ENCODE results near the gene ZNF433. TPM values are rescaled to one million over a fixed set of nuclear protein-coding genes. Genes with fewer than 3 reads are reported as not detected.
A peak's percentile ranks its signal among the peaks of the same experiment; 100 is the strongest.
"Not testable (repeated sequence)": the region's sequence is repeated elsewhere in the genome, so short reads cannot be mapped to it uniquely, and the experiment has no call there.

The ZNF433 gene
- 1 to 10 TPM; 2.2 to 2.3 TPM for total RNA-seq

DNA sequence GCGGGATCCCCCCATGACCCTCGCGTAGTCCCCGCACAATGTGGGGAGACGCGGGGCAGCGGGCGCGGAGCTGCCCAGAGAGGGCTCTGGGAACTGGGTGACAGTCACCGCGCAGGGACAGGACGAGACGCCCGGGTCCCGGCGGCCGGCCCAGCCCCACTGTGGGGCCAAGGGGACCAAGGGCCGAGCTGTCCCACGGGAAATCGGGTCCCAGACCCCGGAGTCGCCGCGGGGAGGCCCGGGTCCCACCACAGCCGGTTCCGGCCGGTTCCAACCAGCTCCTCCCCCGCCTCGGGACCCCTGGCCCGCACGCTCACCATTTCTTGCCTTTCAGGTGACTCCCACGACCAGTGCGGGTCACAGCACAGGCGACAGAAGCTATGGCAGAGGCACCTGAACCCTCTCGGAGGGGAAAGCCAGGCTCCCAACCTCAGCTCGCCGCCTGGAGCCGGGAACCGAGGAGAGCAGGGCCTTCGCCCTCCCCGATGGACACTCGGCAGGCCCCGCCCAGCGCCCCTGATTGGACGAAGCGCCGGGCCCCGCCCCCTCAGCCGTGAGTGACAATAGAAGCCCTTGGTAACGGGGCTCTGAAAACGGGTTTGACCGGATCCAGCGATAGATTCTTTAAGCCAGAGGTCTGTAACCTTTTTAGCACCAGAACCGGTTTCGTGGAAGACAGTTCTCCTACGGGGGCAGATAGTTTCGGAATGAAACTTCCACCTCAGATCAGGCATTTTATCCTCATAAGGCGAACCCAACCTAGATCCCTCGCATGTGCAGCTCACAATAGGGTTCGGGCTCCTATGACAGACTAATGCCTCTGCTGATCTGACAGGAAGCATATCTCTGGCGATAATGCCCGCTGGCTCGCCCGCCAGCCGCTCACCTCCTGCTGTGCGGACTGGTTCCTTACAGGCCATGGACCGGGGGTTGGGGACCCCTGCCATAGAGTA is at the start of gene ZNF433:
ZNF433 (minus strand) TSS at position 460 of the 953 bp plus-strand sequence; CDS start at position 320, 140 bp downstream.
- Mint-ChIP-seq H3K36me3 (peaks cover 9% of the 10 kb centered on the region), H3K27ac (peak within 1 kb of the TSS; percentile 79), H3K27me3 (no peaks in the 10 kb centered on the region), H3K4me3 (peak within 1 kb of the TSS; percentile 85), H3K4me1 (peaks cover 14% of the 10 kb centered on the region), H3K9me3 (no peaks in the 10 kb centered on the region)
- DNase-seq: peak; percentile 85

GRCh38 chr19:12083336-12083735 is 47.9 kb upstream of the ZNF433 start:
- Mint-ChIP-seq H3K36me3 (peaks cover 33% of the 10 kb centered on the region), H3K9me3 (peaks cover 34% of the 10 kb centered on the region)
- H3K4me3 Mint-ChIP-seq, DNase-seq, H3K27ac Mint-ChIP-seq, H3K4me1 Mint-ChIP-seq, H3K27me3 Mint-ChIP-seq: not testable (repeated sequence)

- DNase-seq: no peak
- Mint-ChIP-seq H3K4me3 (no peak overlapping the region), H3K36me3 (peaks cover 73% of the 10 kb centered on the region), H3K27ac (no peak overlapping the region), H3K9me3 (peaks cover 54% of the 10 kb centered on the region), H3K4me1 (no peaks in the 10 kb centered on the region), H3K27me3 (no peaks in the 10 kb centered on the region)
These were observed 41.9 kb upstream of the ZNF433 start for GRCh38 chr19:12077375-12077774.

DNA sequence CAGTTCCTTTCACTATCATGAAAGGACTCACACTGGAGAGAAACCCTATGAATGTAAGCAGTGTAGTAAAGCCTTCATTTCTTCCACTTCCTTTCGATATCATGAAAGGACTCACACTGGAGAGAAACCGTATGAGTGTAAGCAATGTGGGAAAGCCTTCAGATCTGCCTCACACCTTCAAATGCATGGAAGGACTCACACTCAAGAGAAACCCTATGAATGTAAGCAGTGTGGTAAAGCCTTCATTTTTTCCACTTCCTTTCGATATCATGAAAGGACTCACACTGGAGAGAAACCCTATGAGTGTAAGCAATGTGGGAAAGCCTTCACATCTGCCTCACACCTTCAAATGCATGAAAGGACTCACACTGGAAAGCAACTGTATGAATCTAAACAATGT is 40.9 kb upstream of the ZNF433 start:
- not testable (repeated sequence) for H3K27me3 Mint-ChIP-seq, H3K4me3 Mint-ChIP-seq, DNase-seq, H3K27ac Mint-ChIP-seq, H3K4me1 Mint-ChIP-seq
- Mint-ChIP-seq H3K36me3 (peaks cover 71% of the 10 kb centered on the region), H3K9me3 (peaks cover 52% of the 10 kb centered on the region)

GRCh38 chr19:12075538-12076139 is 40.2 kb upstream of the ZNF433 start:
- no peak for DNase-seq
- Mint-ChIP-seq H3K4me1 (no peaks in the 10 kb centered on the region), H3K27me3 (no peaks in the 10 kb centered on the region), H3K36me3 (peaks cover 75% of the 10 kb centered on the region), H3K27ac (no peak overlapping the region), H3K9me3 (peaks cover 51% of the 10 kb centered on the region), H3K4me3 (no peak overlapping the region)

GRCh38 chr19:12064590-12065538 is 29.4 kb upstream of the ZNF433 start, which contains the start of gene ZNF844:
TSS of gene ZNF844 (plus strand) at chr19:12064731. CDS start at chr19:12064874, 143 bp downstream.
- peak; percentile 80 for DNase-seq
- Mint-ChIP-seq H3K4me1 (peaks cover 7% of the 10 kb centered on the region), H3K4me3 (peak within 1 kb of the TSS; percentile 86), H3K27ac (peak within 1 kb of the TSS; percentile 86), H3K9me3 (peaks cover 6% of the 10 kb centered on the region), H3K27me3 (no peaks in the 10 kb centered on the region), H3K36me3 (peaks cover 24% of the 10 kb centered on the region)

GRCh38 chr19:12055784-12056183 is 20.3 kb upstream of the ZNF433 start:
- H3K36me3 Mint-ChIP-seq: peaks cover 3% of the 10 kb centered on the region
- H3K27ac Mint-ChIP-seq: no peak overlapping the region
- peaks cover 35% of the 10 kb centered on the region for H3K27me3 Mint-ChIP-seq
- no peak overlapping the region for H3K4me3 Mint-ChIP-seq
- H3K9me3 Mint-ChIP-seq: peaks cover 3% of the 10 kb centered on the region
- H3K4me1 Mint-ChIP-seq: peaks cover 14% of the 10 kb centered on the region
- DNase-seq: no peak

DNA sequence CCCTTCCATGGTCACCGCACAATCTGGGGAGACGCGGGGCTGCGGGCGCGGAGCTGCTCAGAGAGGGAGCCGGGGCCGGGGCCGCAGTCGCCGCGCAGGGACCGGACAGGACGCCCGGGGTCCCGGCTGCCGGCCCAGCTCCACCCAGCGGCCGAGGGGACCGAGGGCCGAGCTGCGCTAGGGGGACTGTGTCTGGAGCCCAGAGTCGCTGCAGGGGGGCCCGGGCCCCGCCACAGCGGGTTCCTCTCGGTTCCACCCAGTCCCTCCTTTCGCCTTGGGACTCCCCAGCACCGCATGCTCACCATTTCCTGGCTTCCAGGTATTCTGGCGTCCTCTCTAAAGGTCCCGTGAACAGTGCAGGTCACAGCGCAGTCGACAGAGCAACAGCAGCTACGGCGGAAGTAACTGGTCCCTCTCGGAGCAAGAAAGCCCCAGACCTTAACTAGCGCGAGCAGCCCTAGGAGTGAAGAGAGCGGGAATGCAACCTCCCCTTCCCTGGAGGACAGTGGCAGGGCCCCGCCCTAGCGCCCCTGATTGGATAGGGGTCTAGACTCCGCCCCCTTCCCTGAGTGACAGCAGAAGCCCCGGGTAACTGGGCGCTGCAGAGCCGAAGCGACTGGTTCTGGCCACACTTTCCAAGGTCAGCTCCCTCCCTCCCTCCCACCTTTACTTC is 17.2 kb upstream of the ZNF433 start, which contains the start of gene ZNF878:
ZNF878 (minus strand) TSS at position 465 of the 673 bp plus-strand sequence; CDS start at position 305, 160 bp downstream.
- Mint-ChIP-seq H3K27me3 (peaks cover 35% of the 10 kb centered on the region), H3K27ac (peak within 1 kb of the TSS; percentile 77), H3K4me3 (peak within 1 kb of the TSS; percentile 86), H3K4me1 (peaks cover 11% of the 10 kb centered on the region), H3K9me3 (peaks cover 3% of the 10 kb centered on the region), H3K36me3 (peaks cover 8% of the 10 kb centered on the region)
- DNase-seq: peak; percentile 79

DNA sequence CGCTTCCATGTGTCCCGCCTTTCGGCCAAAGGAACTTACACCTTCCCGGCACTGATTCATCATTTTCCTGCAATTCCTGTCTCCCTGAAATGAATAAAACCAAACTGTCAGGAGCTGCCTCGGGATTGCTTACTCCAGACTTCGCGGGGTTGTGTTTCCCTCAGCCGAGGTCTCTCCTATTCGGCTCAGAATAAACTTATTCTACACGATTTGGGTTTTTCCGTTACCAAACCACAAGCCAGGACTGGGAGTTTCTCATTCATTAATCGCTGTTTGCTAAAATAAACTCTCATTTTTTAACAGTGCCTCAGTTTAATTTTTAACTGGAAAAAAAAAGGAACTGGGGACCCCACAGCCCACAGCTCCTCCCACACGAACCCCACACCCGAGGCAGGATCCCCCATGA is 16.6 kb upstream of the ZNF433 start:
- Mint-ChIP-seq H3K4me1 (peaks cover 11% of the 10 kb centered on the region), H3K27ac (peak overlapping the region; percentile 54), H3K4me3 (peak overlapping the region; percentile 86), H3K27me3 (peaks cover 31% of the 10 kb centered on the region), H3K9me3 (peaks cover 3% of the 10 kb centered on the region), H3K36me3 (peaks cover 13% of the 10 kb centered on the region)
- no peak for DNase-seq

- Mint-ChIP-seq H3K9me3 (peaks cover 24% of the 10 kb centered on the region), H3K27ac (no peak overlapping the region), H3K27me3 (peaks cover 4% of the 10 kb centered on the region), H3K4me1 (peaks cover 8% of the 10 kb centered on the region), H3K4me3 (no peak overlapping the region), H3K36me3 (peaks cover 47% of the 10 kb centered on the region)
- DNase-seq: no peak
These were observed 12.4 kb upstream of the ZNF433 start for GRCh38 chr19:12047868-12048267.

DNA sequence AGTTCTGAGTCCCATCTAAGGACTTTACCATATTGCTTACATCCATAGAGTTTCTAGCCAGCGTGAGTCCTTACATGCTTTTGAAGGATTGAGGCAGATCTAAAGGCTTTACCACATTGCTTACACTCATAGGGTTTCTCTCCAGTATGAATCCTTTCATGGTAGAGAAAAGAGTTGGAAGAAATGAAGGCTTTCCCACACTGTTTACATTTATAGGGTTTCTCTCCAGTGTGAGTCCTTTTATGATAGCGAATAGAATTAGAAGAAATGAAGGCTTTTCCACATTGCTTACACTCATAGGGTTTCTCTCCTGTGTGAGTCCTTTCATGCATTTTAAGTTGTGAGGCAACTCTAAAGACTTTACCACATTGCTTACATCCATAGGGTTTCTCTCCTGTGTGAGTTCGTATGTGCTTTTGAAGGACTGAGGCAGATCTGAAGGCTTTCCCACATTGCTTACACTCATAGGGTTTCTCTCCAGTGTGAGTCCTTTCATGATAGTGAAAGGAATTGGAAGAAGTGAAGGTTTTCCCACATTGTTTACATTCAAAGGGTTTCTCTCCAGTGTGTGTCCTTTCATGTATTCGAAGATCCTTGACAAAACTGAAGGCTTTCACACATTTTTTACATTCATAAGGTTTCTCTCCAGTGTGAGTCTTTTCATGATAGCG is 8.4 kb upstream of the ZNF433 start:
- peaks cover 27% of the 10 kb centered on the region for H3K9me3 Mint-ChIP-seq
- peaks cover 50% of the 10 kb centered on the region for H3K36me3 Mint-ChIP-seq
- H3K27me3 Mint-ChIP-seq: no peaks in the 10 kb centered on the region
- DNase-seq: no peak
- no peak overlapping the region for H3K4me3 Mint-ChIP-seq
- no peak overlapping the region for H3K27ac Mint-ChIP-seq
- no peaks in the 10 kb centered on the region for H3K4me1 Mint-ChIP-seq

DNA sequence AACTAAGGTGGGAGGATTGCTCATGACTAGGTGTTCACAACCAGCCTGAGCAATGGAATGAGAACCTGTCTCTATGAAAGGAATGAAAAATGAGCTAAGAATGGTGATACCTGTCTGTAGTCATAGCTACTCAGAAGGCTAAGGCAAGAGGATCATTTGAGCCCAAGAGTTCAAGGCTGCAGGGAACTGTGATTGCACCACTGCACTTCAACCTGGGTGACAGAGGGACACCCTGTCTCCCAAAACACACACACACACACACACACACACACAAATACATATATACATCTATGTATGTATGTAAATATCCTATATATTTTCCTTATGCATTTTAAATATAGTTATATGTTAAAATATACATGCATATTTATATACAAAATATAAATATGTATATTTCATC is 7.4 kb upstream of the ZNF433 start:
- Mint-ChIP-seq H3K36me3 (peaks cover 50% of the 10 kb centered on the region), H3K4me1 (no peaks in the 10 kb centered on the region), H3K4me3 (no peak overlapping the region), H3K27me3 (no peaks in the 10 kb centered on the region), H3K9me3 (peaks cover 27% of the 10 kb centered on the region), H3K27ac (no peak overlapping the region)
- DNase-seq: no peak

DNA sequence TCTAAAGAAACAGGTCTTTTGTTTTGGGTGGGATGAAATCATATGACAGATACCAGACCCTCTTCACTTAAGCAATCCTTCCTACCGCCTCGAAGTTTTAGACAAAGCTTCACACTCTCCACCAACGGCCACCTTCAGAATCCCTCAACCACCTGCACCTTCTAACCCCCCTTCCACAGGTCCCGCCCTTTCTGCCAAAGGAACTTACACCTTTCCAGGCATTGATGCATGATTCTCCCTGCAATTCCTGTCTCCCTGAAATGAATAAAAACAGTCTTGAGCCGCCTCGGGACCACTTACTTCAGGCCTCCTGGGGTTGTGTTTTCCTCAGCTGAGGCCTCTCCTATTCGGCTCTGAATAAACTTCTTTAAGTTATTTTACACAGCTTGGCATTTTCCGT is 859 bp downstream of the ZNF433 start:
- no peak for DNase-seq
- Mint-ChIP-seq H3K9me3 (peaks cover 1% of the 10 kb centered on the region), H3K27ac (no peak overlapping the region), H3K4me1 (peaks cover 14% of the 10 kb centered on the region), H3K27me3 (no peaks in the 10 kb centered on the region), H3K36me3 (peaks cover 10% of the 10 kb centered on the region), H3K4me3 (peak overlapping the region; percentile 44)

Data from activated naive CD8-positive, alpha-beta T cell treated with anti-CD3 and anti-CD28 coated beads for 36 hours (primary cell).